Measurements from ENCODE around the gene UBASH3A.

DNA sequence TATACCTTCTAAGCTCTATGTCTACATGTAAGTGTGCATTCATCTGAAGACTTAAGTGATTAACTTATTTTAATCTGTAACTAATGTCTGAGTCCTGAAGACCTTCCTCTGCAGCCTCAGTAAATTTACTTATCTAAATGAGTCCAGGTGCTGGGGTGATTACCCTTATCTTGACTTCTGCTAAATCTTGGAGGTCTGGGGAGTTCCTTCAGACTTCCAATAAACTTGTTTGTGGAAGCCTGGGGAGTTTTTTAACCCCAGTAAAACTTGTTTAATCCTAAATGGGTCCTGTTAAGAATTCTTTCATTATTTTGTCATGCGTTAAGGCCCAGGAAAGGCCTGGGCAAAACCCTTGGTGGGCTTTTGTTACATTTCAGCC is 55.4 kb downstream of the UBASH3A start:
- TF ChIP-seq, protein P1, sequence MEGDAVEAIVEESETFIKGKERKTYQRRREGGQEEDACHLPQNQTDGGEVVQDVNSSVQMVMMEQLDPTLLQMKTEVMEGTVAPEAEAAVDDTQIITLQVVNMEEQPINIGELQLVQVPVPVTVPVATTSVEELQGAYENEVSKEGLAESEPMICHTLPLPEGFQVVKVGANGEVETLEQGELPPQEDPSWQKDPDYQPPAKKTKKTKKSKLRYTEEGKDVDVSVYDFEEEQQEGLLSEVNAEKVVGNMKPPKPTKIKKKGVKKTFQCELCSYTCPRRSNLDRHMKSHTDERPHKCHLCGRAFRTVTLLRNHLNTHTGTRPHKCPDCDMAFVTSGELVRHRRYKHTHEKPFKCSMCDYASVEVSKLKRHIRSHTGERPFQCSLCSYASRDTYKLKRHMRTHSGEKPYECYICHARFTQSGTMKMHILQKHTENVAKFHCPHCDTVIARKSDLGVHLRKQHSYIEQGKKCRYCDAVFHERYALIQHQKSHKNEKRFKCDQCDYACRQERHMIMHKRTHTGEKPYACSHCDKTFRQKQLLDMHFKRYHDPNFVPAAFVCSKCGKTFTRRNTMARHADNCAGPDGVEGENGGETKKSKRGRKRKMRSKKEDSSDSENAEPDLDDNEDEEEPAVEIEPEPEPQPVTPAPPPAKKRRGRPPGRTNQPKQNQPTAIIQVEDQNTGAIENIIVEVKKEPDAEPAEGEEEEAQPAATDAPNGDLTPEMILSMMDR (IDR thresholded peaks at IDR 0.05; ENCODE audit: borderline replicate concordance, extremely low read depth, low read length, poor library complexity, severe bottlenecking), result no peak
- TF ChIP-seq EZH2 (IDR thresholded peaks at IDR 0.05; ENCODE audit: borderline replicate concordance, low read depth, low read length, severe bottlenecking), result no peak
